ENCODE measurements around the gene EYS. TPM values are rescaled to one million over a fixed set of nuclear protein-coding genes. Genes with fewer than 3 reads are reported as not detected.

EYS gene
- total RNA-seq (2014; rRNA removed; shearing (Covaris generic)) = 0.17 and 0.99 TPM in 2 replicates

DNA sequence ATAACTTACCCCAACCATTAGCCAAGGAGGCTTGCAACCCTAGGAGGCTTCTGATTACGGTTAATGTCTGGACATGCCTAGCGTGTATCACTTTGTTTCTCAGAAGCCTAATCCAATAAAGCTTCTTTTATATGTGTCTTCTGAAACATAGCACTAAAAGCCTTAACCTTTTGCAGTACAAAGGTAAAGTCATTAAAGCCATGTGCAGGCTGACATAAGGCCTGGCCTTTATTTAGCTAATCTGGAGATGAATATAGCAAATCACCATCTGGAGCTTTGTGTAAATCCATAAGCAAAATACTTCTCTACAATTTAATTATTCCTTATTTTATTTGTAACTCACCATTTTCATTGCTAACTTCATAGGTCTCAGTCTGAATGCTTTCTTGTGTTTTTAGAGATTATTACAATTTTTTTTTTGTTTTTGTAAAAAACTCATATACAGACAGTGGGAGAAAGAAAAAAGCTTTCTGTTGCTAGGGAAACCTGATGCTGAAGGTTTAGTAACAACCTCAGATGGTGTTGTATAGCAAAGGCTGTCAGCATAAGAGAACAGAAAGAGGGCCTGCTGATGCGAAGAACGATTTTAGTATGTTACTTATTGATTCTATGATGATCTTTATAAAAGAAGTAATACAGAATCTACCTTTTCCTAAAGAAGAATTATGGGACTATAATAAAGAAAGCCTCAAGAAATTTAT is at the start of gene EYS:
EYS (minus strand) TSS at position 101 of the 701 bp plus-strand sequence. CDS start 211,816 bp downstream, outside the sequence.
- no peak for DNase-seq (ENCODE audit: low read depth)

DNA sequence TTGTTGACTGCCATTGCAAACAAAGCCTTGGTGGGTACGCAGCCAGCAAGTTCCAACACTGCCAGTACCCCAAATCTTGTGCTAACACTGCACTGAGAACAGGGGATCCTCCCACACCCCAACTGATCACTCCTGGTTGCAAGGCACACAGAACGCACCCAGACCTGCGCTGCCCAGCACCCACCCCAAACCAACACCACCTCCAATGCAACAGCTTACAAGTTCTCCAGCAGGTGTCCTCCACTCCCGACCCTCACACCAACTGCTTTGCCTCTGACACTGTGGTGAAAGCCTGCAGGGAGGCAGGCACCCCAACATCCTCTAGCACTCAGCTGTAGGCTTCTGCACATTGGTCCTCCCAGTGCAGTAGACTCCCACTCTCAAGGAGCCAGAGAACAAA is 39.3 kb upstream of the EYS start:
- DNase-seq (ENCODE audit: low read depth) = no peak

DNA sequence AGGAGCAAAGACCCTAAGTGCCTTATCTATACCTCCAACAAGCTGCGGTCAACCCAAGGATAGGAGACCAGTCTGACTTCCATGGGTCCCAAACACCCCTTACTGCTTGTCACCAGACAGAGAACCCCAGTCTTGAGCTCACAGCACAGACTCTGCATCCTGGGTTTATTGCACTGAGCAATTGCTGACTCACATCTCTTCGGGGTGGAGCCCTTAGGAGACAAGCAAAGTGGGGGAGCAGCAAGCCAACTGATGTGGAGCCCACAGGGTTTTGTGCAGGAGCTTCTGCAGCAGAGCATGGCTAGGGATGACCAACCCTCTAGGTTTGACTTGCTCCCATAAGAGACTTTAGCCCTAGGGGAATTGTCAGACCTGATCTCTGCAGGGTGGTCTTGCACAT is 38.6 kb upstream of the EYS start:
- DNase-seq (ENCODE audit: low read depth) = peak; percentile 37

DNA sequence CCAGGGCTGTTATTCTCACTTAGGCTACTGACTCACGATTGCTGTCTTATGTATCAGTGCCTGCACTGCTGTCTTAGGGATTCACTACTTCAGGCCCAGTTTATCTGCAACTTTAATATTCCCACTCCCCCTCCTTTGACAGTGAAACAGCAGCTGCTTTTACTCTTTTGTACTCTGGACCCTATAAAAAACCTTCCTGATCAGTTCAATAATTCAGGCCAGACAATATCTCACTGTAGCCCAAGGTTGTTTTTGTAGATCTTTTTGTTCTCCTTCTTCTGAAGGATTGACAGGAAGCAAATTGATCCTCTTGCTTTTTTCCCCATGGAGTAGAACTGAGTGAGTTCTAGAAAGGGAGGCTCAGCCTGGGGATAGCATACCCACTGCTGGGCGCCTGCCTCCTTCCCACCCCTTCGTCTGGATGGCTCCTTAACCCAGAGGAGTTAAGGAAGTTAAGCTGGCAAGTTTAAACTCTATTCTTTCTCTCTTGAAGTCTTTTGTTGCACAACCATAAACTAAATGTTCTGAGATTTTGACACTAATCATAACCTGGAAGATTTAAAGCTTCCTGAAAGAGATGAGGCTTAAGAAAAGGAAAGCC is 22.0 kb upstream of the EYS start:
- no peak for DNase-seq (ENCODE audit: low read depth)

DNA sequence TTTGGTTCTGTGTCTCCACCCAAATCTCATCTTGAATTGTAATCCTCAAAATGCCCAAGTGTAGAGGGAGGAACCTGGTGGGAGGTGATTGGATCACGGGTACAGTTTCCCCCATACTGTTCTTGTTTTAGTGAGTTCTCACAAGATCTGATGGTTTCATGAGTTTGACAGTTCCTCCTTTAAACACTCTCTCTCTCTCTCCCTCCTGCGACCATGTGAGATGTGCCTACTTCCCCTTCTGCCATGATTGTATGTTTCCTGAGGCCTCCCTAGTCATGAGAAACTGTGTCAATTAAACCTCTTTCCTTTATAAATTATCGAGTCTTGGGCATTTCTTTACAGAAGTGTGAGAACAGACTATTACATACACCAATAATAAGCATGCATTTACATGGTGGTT is 12.1 kb upstream of the EYS start:
- DNase-seq (ENCODE audit: low read depth) = no peak

DNA sequence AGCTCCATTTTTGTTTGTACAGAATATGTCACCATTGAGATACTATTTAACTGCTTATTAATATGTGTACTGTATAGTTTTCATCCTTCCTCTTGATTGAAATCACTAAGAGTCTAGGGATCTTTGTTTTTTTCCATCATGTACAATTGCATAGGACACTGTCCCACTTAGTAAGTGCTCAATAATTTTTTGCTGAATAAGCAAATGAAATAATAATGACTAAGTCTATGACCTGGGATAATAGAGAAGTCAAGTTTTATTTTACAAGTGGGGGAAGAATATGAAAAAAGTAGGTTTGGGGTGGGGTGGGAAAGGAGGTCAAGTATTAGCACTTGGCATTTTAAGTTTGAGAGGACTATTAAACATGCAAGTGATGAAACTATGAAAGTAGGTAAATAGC is 4.5 kb upstream of the EYS start:
- DNase-seq (ENCODE audit: low read depth) = no peak

DNA sequence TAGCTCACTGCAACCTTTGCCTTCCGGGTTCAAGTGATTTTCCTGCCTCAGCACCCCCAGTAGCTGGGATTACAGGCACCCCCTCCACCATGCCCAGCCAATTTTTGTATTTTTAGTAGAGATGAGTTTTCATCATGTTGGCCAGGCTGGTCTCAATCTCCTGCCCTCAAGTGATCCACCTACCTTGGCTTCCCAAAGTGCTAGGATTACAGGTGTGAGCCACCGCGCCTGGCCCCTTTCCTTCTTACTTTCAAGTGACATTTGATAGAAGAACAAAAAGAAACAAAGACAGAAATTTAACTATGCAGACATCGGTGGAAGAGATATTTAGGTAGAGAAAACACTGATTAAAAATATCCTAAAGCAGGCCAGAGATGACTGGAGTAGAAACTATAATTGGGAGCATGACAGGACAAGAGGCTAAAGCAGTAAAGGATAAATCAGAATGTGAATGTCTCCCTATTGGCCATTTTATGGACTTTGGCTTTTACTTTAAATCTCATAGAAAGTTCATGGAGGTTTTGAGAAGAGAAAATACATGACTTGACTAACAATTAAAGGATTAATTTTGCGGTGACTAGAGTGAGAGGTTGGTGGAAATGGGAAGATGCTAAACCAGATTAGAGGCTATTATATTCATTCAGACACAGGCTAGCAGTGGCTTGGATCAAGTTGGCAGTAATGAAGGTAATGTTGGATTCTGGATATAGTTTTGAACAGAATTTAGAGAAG is 2.2 kb upstream of the EYS start:
- no peak for DNase-seq (ENCODE audit: low read depth)

DNA sequence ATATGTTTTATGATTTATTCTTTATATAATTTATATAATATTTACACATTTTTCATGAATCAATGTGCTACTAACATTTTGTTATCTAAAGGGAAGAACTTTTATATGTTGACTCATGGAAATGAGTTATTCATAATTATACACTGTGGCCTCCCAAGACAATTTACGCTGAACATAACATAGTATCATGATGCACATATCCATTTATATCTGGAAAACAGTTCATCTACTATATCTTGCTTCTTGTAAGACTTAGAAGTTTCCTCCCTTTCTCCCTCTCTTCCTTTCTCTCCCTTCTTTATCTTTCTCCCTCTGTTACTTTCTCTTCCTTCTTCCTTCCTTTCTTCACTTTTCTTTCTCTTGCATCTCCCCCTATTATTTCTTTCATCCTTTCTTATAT is 1.1 kb upstream of the EYS start:
- DNase-seq (ENCODE audit: low read depth) = no peak

DNA sequence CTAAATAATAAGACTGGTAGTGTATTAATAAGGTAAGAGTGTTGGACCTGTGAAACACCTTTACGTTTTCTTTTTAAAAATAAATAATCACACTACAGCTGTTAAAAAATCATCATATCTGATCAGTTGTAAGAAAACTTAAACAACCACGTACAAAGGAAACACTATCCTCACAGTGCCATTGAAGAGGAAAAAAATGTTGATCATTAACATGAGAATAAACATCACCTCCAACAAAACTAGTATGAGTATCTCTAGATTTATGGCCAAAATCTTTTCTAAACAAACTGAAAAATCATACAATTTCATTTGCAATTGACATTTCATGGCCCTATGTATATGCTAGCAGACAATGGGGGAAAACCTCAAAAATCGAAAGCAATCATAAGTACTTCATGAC is 590 bp downstream of the EYS start:
- no peak for DNase-seq (ENCODE audit: low read depth)

DNA sequence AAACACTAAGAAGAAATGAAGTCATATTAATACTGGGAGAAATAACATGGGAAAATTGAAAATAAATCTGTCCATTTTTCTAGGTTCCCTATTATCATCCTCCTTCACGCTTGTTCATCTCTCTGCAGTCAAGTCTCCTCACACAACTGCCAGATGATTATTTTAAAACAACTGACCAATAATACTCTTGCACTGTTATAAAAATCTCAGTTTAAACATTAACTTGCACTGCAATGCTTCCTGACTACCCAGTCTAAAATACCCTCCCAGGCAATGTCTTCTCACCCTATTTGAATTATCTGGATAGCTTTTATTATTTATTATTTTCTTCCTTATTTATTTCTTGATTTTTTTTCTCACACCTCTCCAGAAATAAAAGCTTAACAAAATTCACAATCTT is 5.7 kb downstream of the EYS start:
- DNase-seq (ENCODE audit: low read depth) = no peak

DNA sequence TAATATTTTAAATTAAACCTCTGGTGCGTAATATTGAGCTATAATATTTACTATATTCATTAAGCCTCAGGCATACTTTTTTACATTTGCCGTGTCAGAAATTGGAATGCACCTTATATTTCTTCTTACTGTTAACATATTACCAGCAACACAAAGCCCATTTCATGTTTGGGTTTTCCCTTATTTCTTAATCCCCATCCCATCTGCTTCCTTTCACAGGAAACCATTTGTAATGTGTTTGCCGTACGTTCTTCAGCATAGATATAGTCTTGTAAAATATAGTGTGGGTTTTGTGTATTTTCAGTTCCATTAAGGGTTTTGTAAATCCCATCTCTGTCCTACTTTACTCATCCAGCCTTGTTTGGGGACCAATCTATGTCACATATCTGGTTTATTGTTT is 6.5 kb downstream of the EYS start:
- no peak for DNase-seq (ENCODE audit: low read depth)

DNA sequence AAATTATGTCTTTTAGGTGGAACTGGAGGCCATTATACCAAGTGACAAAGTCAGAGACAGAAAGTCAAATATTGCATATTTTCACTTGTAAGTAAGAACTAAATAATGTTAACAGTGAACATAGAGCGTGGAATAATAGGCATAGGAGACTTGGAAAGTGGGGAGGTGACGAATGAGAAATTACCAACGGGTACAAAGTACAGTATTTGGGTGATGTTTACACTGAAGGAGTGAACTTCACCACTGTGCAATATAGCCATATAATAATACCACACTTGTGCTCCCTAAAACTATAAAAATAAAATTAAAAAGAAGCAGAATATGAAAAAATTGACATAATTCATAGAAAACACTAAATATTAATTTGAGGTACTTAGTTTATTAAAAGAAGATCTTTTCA is 14.9 kb downstream of the EYS start:
- DNase-seq (ENCODE audit: low read depth) = no peak

DNA sequence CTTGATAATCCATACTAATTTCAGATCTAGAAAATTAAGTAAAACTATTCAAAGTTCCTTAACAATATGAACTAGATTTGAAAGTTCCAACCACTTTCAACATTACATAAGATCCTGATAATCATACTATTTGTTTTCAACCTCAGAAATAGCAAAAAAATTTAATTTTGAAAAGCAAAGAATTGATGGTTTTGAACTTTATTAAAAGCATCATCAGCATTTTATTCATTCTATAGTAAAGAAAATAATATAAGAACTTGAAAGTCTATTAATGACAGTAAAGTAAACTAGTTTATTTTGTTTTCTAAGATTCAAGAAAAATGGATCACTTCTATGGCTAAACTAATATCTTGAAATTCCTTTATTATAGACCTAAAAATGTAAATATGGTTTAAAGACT is 26.8 kb downstream of the EYS start:
- DNase-seq (ENCODE audit: low read depth) = no peak

DNA sequence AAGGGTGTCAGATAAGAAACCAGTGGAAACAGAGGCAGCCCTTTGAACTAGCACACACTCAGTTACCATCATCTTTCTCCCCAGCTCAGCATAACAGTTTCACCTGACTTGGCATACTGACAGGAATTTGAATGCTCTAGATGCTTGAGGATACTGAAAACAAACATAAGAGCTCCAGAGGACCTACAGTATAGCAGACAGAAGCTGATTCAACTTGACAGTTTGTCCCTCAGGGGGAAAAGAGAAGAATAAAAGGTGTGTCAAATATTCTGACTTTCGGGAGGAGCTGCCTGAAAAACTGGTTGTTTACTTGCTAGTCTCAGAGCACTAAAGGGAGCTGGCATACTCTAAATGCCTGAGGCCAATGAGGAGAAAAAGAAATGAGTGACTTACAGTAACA is 35.1 kb downstream of the EYS start:
- peak; percentile 15 for DNase-seq (ENCODE audit: low read depth)

DNA sequence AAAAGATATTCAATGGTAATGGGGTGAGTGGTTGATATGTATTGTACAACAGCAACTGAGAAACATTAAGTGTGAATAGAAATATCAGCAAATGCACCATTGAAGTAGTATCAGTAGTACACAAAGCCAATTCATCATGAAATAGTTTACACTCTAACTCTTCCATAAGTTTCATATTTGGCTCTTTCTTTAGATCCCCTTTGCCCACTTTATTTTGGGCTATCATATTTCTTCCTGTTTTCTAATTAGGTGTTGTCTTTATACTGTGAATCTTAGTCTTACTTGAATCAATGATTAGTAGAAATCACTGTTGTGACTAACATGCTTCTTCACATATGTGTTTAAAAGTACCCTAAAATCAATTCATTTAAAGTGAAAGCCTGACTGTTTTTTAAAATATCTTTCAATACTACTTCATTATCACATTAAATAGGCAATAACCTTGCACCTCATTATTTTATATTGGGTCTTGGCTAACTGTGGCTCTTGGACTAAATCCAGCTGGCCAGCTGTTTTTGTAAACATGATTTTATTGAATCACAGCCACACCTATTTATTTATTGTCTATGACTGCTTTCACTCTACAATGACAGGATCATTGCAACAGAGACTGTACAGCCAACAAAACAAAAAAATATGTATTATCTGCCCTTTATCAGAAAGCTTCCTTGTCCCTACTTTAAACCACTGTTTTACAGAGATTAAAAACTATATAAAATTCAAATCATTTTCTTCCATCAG is 38.9 kb downstream of the EYS start:
- DNase-seq (ENCODE audit: low read depth) = no peak

DNA sequence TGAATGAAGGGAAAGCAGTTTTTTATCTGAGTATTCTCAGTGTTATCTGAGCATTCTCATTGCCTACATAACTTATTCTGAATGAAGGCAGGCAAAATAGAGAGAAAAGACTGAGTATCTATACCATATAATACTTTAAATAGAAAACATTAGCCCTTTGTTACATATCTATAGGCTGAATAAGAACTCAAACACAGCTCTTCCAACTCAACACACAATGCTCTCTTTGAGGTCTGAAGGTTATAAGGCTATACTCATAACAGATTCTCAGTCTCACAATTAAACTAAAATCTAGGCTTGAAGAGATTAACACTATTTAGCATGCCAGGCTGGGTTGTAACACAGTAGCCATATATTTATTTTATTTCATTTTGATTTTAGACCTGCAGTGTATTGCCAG is 56.9 kb downstream of the EYS start:
- no peak for DNase-seq (ENCODE audit: low read depth)

DNA sequence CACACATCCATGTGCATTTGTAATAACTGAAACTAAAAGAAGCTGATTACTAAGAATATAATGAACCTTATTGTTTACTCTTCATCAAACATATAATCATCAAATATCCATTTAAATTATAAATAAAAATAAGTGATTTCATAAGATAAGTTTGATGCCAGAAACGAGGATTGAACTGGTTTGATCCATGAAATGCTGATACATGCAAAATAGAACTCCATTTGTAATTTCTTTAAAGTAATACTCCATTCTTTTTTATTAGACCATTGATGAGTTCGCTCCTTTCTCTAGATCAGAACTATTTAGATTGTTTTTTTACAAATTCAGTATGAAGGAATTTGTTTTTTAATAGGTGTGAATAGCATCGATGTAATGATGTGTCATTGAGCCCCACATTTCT is 57.6 kb downstream of the EYS start:
- DNase-seq (ENCODE audit: low read depth) = no peak

DNA sequence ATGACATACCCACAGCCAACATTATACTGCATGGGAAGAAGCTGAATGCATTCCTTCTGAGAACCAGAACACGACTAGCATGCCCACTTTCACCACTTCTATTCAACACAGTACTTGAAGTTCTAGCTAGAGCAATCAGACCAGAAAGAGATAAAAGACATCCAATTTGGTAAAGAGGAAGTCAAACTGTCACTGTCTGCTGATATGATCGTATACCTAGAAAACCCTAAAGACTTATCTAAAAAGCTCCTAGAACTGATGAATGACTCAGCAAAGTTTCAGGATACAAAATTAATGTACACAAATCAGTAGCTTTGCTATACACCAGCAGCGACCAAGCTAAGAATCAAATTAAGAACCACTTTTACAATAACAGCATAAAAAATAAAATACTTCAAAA is 60.5 kb downstream of the EYS start:
- no peak for DNase-seq (ENCODE audit: low read depth)

DNA sequence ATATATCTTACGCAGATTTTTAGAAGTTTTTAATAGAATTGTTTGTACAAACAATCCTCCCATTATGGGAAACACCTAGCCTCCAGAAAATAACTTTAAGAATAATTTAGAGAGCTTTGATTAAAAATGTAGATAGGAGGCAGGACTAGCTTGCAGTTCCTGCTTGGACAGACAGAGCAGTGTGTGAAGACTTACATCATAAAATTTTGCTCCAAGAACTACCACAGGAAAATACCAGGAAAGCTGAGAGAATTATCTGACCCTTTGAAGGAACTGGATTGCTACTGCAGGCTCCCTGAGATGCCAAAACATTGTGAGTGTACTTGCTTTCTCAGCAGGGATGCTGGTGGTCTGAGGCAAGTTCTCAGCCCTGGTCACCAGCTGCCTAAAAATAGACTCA is 64.2 kb downstream of the EYS start:
- no peak for DNase-seq (ENCODE audit: low read depth)

DNA sequence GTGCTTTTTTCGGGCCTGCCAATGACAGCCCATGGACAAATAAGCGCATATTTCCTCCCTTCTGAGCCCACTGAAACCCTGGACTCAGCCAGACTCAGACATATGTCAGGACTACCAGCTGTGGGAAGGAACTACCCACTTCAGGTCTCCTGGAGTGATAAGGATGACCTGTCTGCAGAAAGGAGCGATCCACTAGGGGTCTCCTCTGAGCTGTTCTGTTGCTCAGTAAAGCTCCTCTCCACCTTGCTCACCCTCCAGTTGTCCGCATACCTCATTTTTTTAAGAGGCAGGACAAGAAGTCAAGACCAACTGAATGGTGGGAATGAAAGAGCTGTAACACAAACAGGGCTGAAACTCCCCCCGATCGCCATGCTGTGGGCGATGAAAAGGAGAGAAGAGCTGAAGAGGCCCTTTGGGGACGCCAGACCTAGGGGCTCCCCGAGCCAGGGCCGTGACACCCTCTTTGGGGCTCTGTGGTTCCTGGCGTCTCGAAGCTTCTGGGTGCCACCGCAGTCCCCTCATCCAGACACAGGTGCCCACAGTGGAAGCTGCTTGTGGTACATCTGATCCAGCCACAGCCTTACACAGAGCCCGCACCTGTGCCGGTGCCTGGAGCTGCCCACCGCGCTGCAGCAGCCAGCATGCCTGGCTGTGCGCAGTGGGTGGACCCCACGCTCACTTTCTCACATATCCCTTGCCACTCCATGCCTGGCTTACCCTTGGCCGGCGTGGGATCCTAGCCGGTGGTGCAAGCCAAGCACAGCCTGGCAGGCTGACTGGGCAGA is 68.8 kb downstream of the EYS start:
- peak; percentile 49 for DNase-seq (ENCODE audit: low read depth)

DNA sequence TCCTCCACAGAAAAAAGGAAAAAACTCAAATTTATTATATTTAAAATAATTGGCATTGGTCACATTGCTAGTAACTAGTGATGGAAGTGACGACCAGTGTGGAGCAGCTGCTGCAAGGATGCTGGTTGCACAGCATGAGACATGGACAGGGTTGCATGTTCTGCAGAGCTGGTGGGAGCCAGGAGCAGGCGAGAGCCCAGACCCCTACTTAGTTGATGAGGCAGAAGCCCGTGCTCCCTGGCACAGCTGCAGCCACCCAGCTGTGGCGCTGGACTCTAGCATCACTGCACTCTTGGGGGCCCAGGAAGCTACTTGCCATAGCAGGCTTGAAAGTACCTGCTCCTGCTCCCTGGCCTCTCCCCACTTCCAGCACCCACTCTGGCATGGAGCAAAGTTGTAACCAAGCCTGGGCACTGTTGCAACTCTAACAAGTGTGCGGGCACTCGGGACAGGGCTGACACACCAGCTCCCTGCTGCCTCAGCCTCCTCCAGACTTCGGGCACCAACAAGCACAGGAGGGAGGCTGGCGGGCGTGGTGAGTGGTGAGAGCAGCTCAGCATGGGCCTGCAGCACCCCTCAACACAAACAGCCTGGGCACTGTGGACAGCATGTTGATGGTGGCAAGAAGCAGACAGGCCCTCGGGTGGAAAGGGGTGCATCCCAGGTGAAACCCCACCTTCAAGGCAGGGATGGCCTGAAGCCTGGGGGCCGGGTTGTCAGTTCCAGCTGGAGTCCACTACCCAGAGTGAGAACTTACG is 69.6 kb downstream of the EYS start:
- no peak for DNase-seq (ENCODE audit: low read depth)
